IMR-90 (cell line): ENCODE measurements around the gene RAB11FIP3.

Source experiments
- BHLHE40 ChIP-seq: fragments of 150-350 bp; IDR thresholded peaks from 2 replicates; pipeline ENCODE4 v1.6.1; 2016; ENCODE audit warnings: mild to moderate bottlenecking, low read depth, low read length
- CHD1 ChIP-seq: IDR thresholded peaks from 2 replicates; pipeline ENCODE4 v1.6.1; 2012; ENCODE audit warnings: low read depth, low read length, improper control_type of control experiment
- FOS ChIP-seq: fragments of 150-350 bp; IDR thresholded peaks from 2 replicates; pipeline ENCODE4 v1.6.1; 2016; ENCODE audit warnings: low read depth, low read length
- MAFK ChIP-seq: IDR thresholded peaks from 2 replicates; pipeline ENCODE4 v1.6.1; 2012; ENCODE audit warnings: low read depth, low read length, improper control_type of control experiment
- MAZ ChIP-seq: IDR thresholded peaks from 2 replicates; pipeline ENCODE4 v1.6.1; 2012; ENCODE audit warnings: low read depth, mild to moderate bottlenecking, low read length, improper control_type of control experiment, moderate library complexity, borderline replicate concordance
- POLR2A ChIP-seq: IDR thresholded peaks from 2 replicates; pipeline ENCODE4 v1.6.1; 2012; ENCODE audit warnings: mild to moderate bottlenecking, low read depth, low read length
- RCOR1 ChIP-seq: IDR thresholded peaks from 2 replicates; pipeline ENCODE4 v1.6.1; 2012; ENCODE audit warnings: mild to moderate bottlenecking, low read length, improper control_type of control experiment; ENCODE audit not compliant: insufficient replicate concordance
- TF ChIP-seq, protein P1 (sequence below): conservative IDR thresholded peaks from 2 replicates; pipeline ENCODE4 v1.5.1; 2012; ENCODE audit warnings: mild to moderate bottlenecking, low read depth, low read length, improper control_type of control experiment
- TF ChIP-seq, protein P2 (sequence below): fragments of 150-350 bp; IDR thresholded peaks from 2 replicates; pipeline ENCODE4 v1.6.1; 2016; ENCODE audit warnings: low read depth, mild to moderate bottlenecking, low read length, moderate library complexity, borderline replicate concordance

DNA sequence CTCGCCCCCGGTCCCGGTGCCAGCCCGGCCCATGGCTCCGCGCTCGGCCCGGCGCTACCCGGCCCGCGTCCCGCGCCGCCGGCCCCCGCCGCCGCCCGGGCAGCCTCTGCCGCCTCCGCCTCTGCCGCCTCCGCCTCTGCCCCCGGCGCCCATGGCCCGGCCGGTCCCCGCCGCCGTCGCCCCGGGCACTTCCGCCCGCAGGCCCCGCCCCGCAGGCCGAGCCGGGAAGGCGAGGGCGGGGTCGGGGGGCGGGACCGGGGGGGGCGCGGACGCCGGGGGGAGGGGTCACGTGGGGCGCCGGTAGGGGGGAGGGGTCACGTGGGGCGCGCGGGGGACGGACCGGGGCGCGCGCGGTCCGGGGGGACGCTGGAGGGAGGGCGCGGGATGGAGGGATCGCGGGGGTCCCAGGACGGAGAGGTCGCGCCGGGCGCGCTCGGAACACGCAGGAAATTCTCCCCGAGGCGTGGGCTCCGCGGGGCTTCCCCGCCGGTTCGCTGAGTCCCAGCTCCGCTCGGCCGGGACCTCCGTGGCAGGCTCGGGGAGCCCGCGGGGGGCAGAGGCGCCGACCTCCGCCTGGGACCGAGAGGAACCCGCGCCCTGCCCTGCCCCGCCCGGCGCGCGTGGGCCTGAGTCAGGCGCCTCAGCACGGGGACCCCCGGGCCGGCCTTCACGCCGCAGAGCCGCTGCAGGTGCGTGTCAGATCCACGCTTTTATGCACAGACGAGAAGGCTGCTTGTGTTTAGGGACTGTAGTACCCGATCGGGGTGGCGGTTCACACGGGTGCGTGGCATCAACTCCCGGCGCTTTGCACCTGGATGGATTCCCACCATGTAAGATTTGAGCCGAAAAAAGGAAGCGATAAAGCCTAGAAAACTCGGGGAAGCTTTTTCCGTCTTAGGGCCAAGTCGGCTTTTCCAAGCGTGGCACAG is 43.4 kb upstream of the RAB11FIP3 start, which contains the start of gene PGAP6:
- TF ChIP-seq RCOR1 (no peak), POLR2A (0 out of 2 replicates have a peak, but pooled peaks have one; percentile 3), CHD1 (no peak), BHLHE40 (no peak), FOS (no peak), MAFK (no peak), MAZ (peak; percentile 44; the same call in 1 of the 2 replicates)
- TF ChIP-seq, protein P1, sequence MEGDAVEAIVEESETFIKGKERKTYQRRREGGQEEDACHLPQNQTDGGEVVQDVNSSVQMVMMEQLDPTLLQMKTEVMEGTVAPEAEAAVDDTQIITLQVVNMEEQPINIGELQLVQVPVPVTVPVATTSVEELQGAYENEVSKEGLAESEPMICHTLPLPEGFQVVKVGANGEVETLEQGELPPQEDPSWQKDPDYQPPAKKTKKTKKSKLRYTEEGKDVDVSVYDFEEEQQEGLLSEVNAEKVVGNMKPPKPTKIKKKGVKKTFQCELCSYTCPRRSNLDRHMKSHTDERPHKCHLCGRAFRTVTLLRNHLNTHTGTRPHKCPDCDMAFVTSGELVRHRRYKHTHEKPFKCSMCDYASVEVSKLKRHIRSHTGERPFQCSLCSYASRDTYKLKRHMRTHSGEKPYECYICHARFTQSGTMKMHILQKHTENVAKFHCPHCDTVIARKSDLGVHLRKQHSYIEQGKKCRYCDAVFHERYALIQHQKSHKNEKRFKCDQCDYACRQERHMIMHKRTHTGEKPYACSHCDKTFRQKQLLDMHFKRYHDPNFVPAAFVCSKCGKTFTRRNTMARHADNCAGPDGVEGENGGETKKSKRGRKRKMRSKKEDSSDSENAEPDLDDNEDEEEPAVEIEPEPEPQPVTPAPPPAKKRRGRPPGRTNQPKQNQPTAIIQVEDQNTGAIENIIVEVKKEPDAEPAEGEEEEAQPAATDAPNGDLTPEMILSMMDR, result no peak
- TF ChIP-seq, protein P2, sequence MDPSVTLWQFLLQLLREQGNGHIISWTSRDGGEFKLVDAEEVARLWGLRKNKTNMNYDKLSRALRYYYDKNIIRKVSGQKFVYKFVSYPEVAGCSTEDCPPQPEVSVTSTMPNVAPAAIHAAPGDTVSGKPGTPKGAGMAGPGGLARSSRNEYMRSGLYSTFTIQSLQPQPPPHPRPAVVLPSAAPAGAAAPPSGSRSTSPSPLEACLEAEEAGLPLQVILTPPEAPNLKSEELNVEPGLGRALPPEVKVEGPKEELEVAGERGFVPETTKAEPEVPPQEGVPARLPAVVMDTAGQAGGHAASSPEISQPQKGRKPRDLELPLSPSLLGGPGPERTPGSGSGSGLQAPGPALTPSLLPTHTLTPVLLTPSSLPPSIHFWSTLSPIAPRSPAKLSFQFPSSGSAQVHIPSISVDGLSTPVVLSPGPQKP, result no peak
